PC-9 (cell line): ENCODE measurements around the gene CMTR1. TPM values are rescaled to one million over a fixed set of nuclear protein-coding genes. Genes with fewer than 3 reads are reported as not detected.

Source experiments
- BruUV-seq: library from RNA; stranded (reverse); fragments of 400-500 nt; replicated peaks from 2 replicates; lab custom pipeline; 2021; lab: Mats Ljungman, UMichigan
- CTCF ChIA-PET: fragments of 300-600 bp; sonication (Branson Sonifier 250); formaldehyde crosslinking; loops from one replicate; lab custom pipeline; 2022; ENCODE audit warnings: antibody characterized with exemption; lab: Charles Lee
- POLR2A ChIA-PET: fragments of 300-600 bp; sonication (Branson Sonifier 250); formaldehyde crosslinking; loops from one replicate; lab custom pipeline; 2022; ENCODE audit warnings: antibody characterized with exemption; ENCODE audit not compliant: unreplicated experiment; lab: Charles Lee
- DNase-seq, 2 experiments: peaks; one replicate each; pipeline versions ENCODE4 v3.0.0 to v3.0.0-alpha.2; 2015 to 2022; ENCODE audit warnings: mixed read lengths in 1 of 2
- H2AFZ ChIP-seq: fragments of 200-600 bp; sonication (generic); 2 replicates; pipeline ENCODE4 v1.8.1; 2017; ENCODE audit warnings: antibody characterized with exemption
- H3F3A ChIP-seq: fragments of 200-600 bp; sonication (generic); 2 replicates; pipeline ENCODE4 v1.8.1; 2017; ENCODE audit warnings: antibody characterized with exemption, mild to moderate bottlenecking, low read depth; ENCODE audit not compliant: insufficient read depth
- H3K27ac ChIP-seq: fragments of 200-600 bp; sonication (generic); 2 replicates; pipeline ENCODE4 v1.6.1; 2016; ENCODE audit warnings: mixed run types
- H3K27me3 ChIP-seq: fragments of 200-600 bp; sonication (generic); 2 replicates; pipeline ENCODE4 v1.6.1; 2016; ENCODE audit warnings: low read depth, mixed run types; ENCODE audit not compliant: insufficient read depth
- H3K36me3 ChIP-seq: fragments of 200-600 bp; sonication (generic); 2 replicates; pipeline ENCODE4 v1.6.1; 2016; ENCODE audit warnings: low read depth, mixed run types
- H3K4me1 ChIP-seq: fragments of 200-600 bp; sonication (generic); replicated peaks from 2 replicates; pipeline ENCODE4 v1.6.1; 2016; ENCODE audit warnings: mixed run types; ENCODE audit not compliant: insufficient read depth
- H3K4me2 ChIP-seq: fragments of 200-600 bp; sonication (generic); 2 replicates; pipeline ENCODE4 v1.6.1; 2017; ENCODE audit warnings: mixed run types
- H3K4me3 ChIP-seq: fragments of 200-600 bp; sonication (generic); 2 replicates; pipeline ENCODE4 v1.6.1; 2016; ENCODE audit warnings: mixed run types
- H3K79me2 ChIP-seq: fragments of 200-600 bp; sonication (generic); 2 replicates; pipeline ENCODE4 v1.6.1; 2017; ENCODE audit warnings: low read depth, mixed run types
- H3K9me2 ChIP-seq: fragments of 200-600 bp; sonication (generic); 2 replicates; pipeline ENCODE4 v1.8.1; 2017; ENCODE audit warnings: mild to moderate bottlenecking; ENCODE audit not compliant: insufficient read depth
- H3K9me3 ChIP-seq: fragments of 200-600 bp; sonication (generic); 2 replicates; pipeline ENCODE4 v1.8.1; 2016; ENCODE audit warnings: low read depth; ENCODE audit not compliant: insufficient read depth
- H4K20me1 ChIP-seq: fragments of 200-600 bp; sonication (generic); 2 replicates; pipeline ENCODE4 v1.8.1; 2017; ENCODE audit not compliant: insufficient read depth
- EZH2 ChIP-seq: fragments of 200-600 bp; sonication (generic); IDR thresholded peaks from 2 replicates; pipeline ENCODE4 v1.8.0; 2017; ENCODE audit warnings: antibody characterized with exemption, low read depth
- intact Hi-C: fragments of 100-400 bp; cut with micrococcal nuclease; formaldehyde crosslinking; loops from one replicate; pipeline ENCODE4 v1.10.0; 2022; ENCODE audit not compliant: unreplicated experiment
- total RNA-seq: library from RNA; stranded (reverse); gene quantifications from 2 replicates; pipeline ENCODE4 v1.2.3, GENCODE V29; 2021
- TF ChIP-seq, protein P1 (sequence below): fragments of 200-600 bp; sonication (generic); conservative IDR thresholded peaks from 2 replicates; pipeline ENCODE4 v1.6.1; 2017; ENCODE audit warnings: mixed run types, antibody characterized with exemption, mild to moderate bottlenecking, moderate library complexity

CMTR1 gene
- total RNA-seq, 1 experiment from 2014 or later = 28.3 TPM

DNA sequence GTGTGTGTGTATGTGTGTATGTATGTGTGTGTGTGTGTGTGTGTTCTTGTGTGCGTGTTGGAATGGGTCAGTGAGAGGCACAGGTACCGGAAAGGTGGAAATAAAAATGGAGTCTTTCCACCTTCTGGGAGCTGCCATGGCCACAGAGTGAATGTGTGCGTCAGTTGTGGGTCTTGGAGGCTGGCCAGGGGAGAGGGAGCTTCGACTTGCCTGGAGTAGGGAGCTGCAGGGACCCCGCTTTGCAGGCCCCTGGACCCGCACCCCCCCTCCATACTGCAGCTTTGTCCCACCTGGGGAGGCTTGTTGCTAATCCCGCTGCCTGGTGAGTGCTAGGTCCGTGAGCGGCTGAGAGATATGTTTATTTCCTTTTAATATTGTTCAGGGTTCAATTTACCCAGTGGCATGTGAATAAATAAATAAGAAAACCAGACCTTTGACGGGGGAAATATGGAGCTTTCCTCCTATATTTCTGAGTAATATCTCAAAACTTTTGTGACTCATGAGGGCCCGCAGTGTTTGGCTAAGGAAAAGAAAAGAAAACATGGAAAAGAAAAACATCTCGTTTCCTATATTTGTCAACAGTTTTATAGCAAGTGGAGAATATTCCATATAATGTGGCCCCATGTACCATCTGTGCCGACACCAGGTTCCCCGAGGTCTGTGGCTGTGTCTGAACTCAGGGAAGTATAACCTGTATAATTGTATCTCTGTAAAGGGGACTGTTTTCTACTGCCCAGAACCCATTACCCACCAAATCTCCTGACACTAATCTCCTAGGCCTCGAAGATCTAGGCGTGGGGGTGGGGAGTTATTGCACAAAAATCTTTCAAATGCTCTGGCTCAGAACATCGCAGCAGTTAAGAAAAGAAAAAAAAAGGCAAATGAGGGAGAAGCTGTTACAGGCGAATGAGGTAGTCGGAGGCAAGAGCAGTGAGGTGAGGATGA lies 91.3 kb downstream of the CMTR1 start:
- H3K4me3 ChIP-seq = no peak overlapping the region

DNA sequence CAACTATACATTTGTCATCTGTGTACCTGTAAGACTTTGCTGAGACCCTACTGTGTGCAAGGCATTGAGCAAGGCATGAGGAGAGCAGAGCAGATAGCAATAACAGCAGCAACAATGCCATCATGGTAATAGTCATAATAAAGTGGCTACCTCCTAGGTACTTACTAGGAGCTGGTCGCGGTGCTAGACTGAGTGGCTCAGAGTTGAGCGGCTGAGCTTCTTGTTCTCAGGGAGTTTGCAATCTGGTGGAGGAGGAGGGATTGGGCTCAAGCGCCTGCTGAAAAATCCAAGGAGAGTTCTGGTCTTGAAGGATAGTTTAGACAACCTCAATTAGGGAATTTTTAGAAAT lies 91.9 kb downstream of the CMTR1 start:
- no peaks in the 10 kb centered on the region for H4K20me1 ChIP-seq
- no TSS peak for BruUV-seq
- no peaks in the 10 kb centered on the region for H3K9me3 ChIP-seq
- H3K27ac ChIP-seq = no peak overlapping the region
- no peaks in the 10 kb centered on the region for H3K36me3 ChIP-seq
- CTCF ChIA-PET = no interaction called here
- H3F3A ChIP-seq = peaks cover 10% of the 10 kb centered on the region; the same call in 1 of the 2 replicates
- no peak for DNase-seq
- POLR2A ChIA-PET = no interaction called here
- H3K9me2 ChIP-seq = no peaks in the 10 kb centered on the region
- no peak for TF ChIP-seq EZH2
- TF ChIP-seq, protein P1, sequence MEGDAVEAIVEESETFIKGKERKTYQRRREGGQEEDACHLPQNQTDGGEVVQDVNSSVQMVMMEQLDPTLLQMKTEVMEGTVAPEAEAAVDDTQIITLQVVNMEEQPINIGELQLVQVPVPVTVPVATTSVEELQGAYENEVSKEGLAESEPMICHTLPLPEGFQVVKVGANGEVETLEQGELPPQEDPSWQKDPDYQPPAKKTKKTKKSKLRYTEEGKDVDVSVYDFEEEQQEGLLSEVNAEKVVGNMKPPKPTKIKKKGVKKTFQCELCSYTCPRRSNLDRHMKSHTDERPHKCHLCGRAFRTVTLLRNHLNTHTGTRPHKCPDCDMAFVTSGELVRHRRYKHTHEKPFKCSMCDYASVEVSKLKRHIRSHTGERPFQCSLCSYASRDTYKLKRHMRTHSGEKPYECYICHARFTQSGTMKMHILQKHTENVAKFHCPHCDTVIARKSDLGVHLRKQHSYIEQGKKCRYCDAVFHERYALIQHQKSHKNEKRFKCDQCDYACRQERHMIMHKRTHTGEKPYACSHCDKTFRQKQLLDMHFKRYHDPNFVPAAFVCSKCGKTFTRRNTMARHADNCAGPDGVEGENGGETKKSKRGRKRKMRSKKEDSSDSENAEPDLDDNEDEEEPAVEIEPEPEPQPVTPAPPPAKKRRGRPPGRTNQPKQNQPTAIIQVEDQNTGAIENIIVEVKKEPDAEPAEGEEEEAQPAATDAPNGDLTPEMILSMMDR = no peak
- H2AFZ ChIP-seq = no peak overlapping the region
- intact Hi-C loops = no loop called here
- H3K79me2 ChIP-seq = no peaks in the 10 kb centered on the region
- peaks cover 14% of the 10 kb centered on the region; the same call in 1 of the 2 replicates for H3K4me1 ChIP-seq
- 0 out of 2 replicates have a peak, but pooled peaks cover 7% of the 10 kb centered on the region for H3K27me3 ChIP-seq
- 0 out of 2 replicates have a peak overlapping the region, but pooled peaks have one; percentile 67 for H3K4me2 ChIP-seq
- H3K4me3 ChIP-seq = no peak overlapping the region

More for the DNA sequence above, 91.3 kb downstream of the CMTR1 start:
- no TSS peak for BruUV-seq
- ChIA-PET POLR2A (interaction anchor here (0.7 kb wide), 1 partner anchor 961 kb away, joined by 13 read pairs; no protein-coding TSS in a partner anchor), CTCF (no interaction called here)
- no peaks in the 10 kb centered on the region for H3K9me2 ChIP-seq
- peak overlapping the region; percentile 5; the same call in 1 of the 2 replicates for H3K27ac ChIP-seq
- H3K4me1 ChIP-seq = peaks cover 14% of the 10 kb centered on the region; the same call in 1 of the 2 replicates
- H3K79me2 ChIP-seq = no peaks in the 10 kb centered on the region
- peaks cover 10% of the 10 kb centered on the region; the same call in 1 of the 2 replicates for H3F3A ChIP-seq
- peak overlapping the region; percentile 67 for H3K4me2 ChIP-seq
- H4K20me1 ChIP-seq = no peaks in the 10 kb centered on the region
- 0 out of 2 replicates have a peak, but pooled peaks cover 7% of the 10 kb centered on the region for H3K27me3 ChIP-seq
- no peaks in the 10 kb centered on the region for H3K36me3 ChIP-seq
- H3K9me3 ChIP-seq = no peaks in the 10 kb centered on the region
- no peak for DNase-seq
- TF ChIP-seq, protein P1 = no peak
- TF ChIP-seq EZH2 = no peak
- intact Hi-C loops = no loop called here
- H2AFZ ChIP-seq = no peak overlapping the region

DNA sequence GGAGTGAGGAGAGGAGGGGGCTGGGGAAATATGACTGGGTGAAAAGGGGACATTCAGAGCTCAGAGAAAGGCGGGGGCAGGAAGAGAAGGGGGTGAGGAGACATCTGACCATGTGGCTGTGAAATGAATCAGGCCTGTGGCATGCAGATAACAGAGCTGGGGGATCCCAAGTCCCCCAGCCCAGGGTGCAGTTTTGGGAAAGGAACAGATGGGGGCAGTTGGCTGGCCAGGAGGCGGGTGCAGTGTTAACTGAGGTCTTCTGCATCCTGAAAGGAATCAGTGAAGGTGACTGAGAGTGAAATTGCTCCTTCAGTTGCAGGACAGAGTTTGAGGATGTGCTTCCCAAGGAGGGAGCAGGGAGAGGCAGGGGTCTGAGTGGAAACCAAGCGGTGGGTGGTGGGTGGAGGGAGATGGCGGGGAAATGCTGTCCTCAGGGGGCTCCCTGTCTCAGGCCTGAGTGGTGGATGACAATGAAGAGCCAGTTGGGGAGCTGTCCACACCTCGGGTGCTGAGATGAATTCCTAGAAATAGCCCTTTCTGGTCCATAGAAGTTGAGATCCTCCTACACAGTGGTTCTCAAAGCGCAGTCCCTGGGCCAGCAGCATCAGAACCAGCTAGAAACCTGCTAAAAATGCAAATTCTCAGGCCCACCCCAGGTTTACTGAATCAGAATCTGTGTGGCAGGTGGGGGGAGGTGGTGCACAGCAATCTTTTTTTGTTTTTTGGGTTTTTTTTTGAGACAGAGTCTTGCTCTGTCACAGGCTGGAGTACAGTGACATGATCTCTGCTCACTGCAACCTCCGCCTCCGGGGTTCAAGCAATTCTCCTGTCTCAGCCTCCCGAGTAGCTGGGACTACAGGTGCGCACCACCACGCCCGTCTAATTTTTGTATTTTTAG lies 92.7 kb downstream of the CMTR1 start:
- no peaks in the 10 kb centered on the region for H4K20me1 ChIP-seq
- TF ChIP-seq, protein P1 = no peak
- TF ChIP-seq EZH2 = no peak
- peaks cover 14% of the 10 kb centered on the region; the same call in 1 of the 2 replicates for H3K4me1 ChIP-seq
- peaks cover 10% of the 10 kb centered on the region; the same call in 1 of the 2 replicates for H3F3A ChIP-seq
- H3K36me3 ChIP-seq = no peaks in the 10 kb centered on the region
- H3K4me2 ChIP-seq = no peak overlapping the region
- intact Hi-C loops = no loop called here
- CTCF ChIA-PET = interaction anchor here (1.2 kb wide), 1 partner anchor 12 kb away, joined by 4 read pairs; no protein-coding TSS in a partner anchor
- no peak overlapping the region for H3K4me3 ChIP-seq
- H3K27ac ChIP-seq = no peak overlapping the region
- no peak overlapping the region for H2AFZ ChIP-seq
- DNase-seq = no peak
- BruUV-seq = no TSS peak
- H3K9me2 ChIP-seq = no peaks in the 10 kb centered on the region
- POLR2A ChIA-PET = no interaction called here
- H3K79me2 ChIP-seq = no peaks in the 10 kb centered on the region
- H3K27me3 ChIP-seq = 0 out of 2 replicates have a peak, but pooled peaks cover 7% of the 10 kb centered on the region
- no peaks in the 10 kb centered on the region for H3K9me3 ChIP-seq
